ENCODE results near the gene RILPL1. TPM values are rescaled to one million over a fixed set of nuclear protein-coding genes. Genes with fewer than 3 reads are reported as not detected.

RILPL1 gene
- total and polyA plus RNA-seq, 2 of the 4 experiments (the other 2 are of a cell fraction): 11.1 to 19.8 TPM

- Histone ChIP-seq H3K79me1 (ENCODE audit: low read depth in 1 of 2, low read length in 2 of 2) (peaks cover 0 to 4% of the 10 kb centered on the region in 2 experiments; a peak in 1 of 4 replicates), H4K91ac (ENCODE audit: insufficient read depth, low read depth, low read length) (no peak overlapping the region), H2BK20ac (ENCODE audit: low read depth, low read length) (no peak overlapping the region), H3K4me1 (ENCODE audit: control insufficient read depth, insufficient read depth, low read length) (no peaks in the 10 kb centered on the region), H3K4me3 (ENCODE audit: insufficient read depth, low read depth, low read length) (no peak overlapping the region), H2AK5ac (ENCODE audit: low read depth, low read length) (no peak overlapping the region), H3K36me3 (ENCODE audit: control insufficient read depth, insufficient read depth, low read length) (peaks cover 17% of the 10 kb centered on the region), H3K4me2 (ENCODE audit: low read depth, low read length) (no peak overlapping the region), H3K27me3 (ENCODE audit: control insufficient read depth, insufficient read depth, low read length) (no peaks in the 10 kb centered on the region), H2AK9ac (replicated peaks; ENCODE audit: low read depth, low read length, poor library complexity) (no peak overlapping the region), H3K14ac (replicated peaks; ENCODE audit: low read depth, low read length) (no peak overlapping the region), H3K4ac (ENCODE audit: low read depth, low read length) (no peak overlapping the region), H4K8ac (ENCODE audit: low read depth in 2 of 2, low read length in 2 of 2) (no peak overlapping the region), H4K20me1 (ENCODE audit: insufficient read depth, low read length) (no peaks in the 10 kb centered on the region), H3K18ac (ENCODE audit: low read depth, low read length) (no peak overlapping the region), H2BK120ac (ENCODE audit: low read depth, low read length) (no peak overlapping the region), H2AFZ (replicated peaks; ENCODE audit: low read length, poor library complexity) (no peak overlapping the region), H4K5ac (ENCODE audit: low read depth, low read length) (no peak overlapping the region), H3K23ac (ENCODE audit: low read depth, low read length) (no peak overlapping the region), H3K27ac (ENCODE audit: insufficient read depth, low read length) (no peak overlapping the region), H3K56ac (ENCODE audit: extremely low read depth, insufficient read depth, low read length) (no peak overlapping the region), H2BK15ac (ENCODE audit: low read depth, low read length) (no peak overlapping the region), H3K9ac (ENCODE audit: low read depth, low read length) (no peak overlapping the region), H3K9me3 (ENCODE audit: control insufficient read depth, insufficient read depth, low read length) (no peaks in the 10 kb centered on the region), H2BK5ac (ENCODE audit: low read depth, low read length, poor library complexity, severe bottlenecking) (no peak overlapping the region), H3K9me1 (ENCODE audit: insufficient read depth, low read length) (peaks cover 2% of the 10 kb centered on the region; the same call in 1 of the 2 replicates)
- dilution Hi-C loops (cut with HindIII; ENCODE audit: low sequenced_read_pairs, unreplicated experiment) (no loop called here), in situ Hi-C loops (cut with MboI; ENCODE audit: low sequenced_read_pairs) (no loop called here), intact Hi-C loops (cut with micrococcal nuclease) (no loop called here)
- TF ChIP-seq ELK1 (IDR thresholded peaks at IDR 0.05; ENCODE audit: borderline replicate concordance, low read depth, low read length) (no peak), NFE2L2 (IDR thresholded peaks at IDR 0.05; ENCODE audit: low read depth, low read length) (no peak), RCOR1 (IDR thresholded peaks at IDR 0.05; ENCODE audit: insufficient replicate concordance, low read length) (no peak), BHLHE40 (IDR thresholded peaks at IDR 0.05; ENCODE audit: low read depth, low read length) (no peak), MAZ (IDR thresholded peaks at IDR 0.05; ENCODE audit: borderline replicate concordance, low read depth, low read length) (no peak), MAFK (IDR thresholded peaks at IDR 0.05; ENCODE audit: low read depth, low read length) (no peak), FOS (IDR thresholded peaks at IDR 0.05; ENCODE audit: low read depth, low read length) (no peak), CTCF (conservative IDR thresholded peaks at IDR 0.05; ENCODE audit: low read depth, low read length) (no peak), SMC3 (IDR thresholded peaks at IDR 0.05; ENCODE audit: low read depth, low read length) (no peak), RFX5 (IDR thresholded peaks at IDR 0.05; ENCODE audit: low read depth, low read length) (no peak), CEBPB (IDR thresholded peaks at IDR 0.05; ENCODE audit: low read depth, low read length) (no peak), CHD1 (IDR thresholded peaks at IDR 0.05; ENCODE audit: low read depth, low read length) (no peak), RAD21 (IDR thresholded peaks at IDR 0.05; ENCODE audit: low read length) (no peak), POLR2A (IDR thresholded peaks at IDR 0.05; ENCODE audit: low read depth, low read length) (no peak), MXI1 (IDR thresholded peaks at IDR 0.05; ENCODE audit: borderline replicate concordance, low read depth, low read length) (no peak)
- TF ChIP-seq, protein P1, sequence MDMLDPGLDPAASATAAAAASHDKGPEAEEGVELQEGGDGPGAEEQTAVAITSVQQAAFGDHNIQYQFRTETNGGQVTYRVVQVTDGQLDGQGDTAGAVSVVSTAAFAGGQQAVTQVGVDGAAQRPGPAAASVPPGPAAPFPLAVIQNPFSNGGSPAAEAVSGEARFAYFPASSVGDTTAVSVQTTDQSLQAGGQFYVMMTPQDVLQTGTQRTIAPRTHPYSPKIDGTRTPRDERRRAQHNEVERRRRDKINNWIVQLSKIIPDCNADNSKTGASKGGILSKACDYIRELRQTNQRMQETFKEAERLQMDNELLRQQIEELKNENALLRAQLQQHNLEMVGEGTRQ (IDR thresholded peaks at IDR 0.05; ENCODE audit: low read depth, low read length): no peak
- 92% methylated on average over 2 of the region's 8 CpGs; no CpG with 5 or more reads in 1 of the 2 experiments for WGBS, 2 experiments (ENCODE audit: extremely low coverage in 2 of 2, insufficient read length in 1 of 2)
- POLR2A ChIA-PET (ENCODE audit: unreplicated experiment): no interaction called here
- CTCF ChIA-PET: interaction anchor here (0.6 kb wide), 1 partner anchor 19 kb away, joined by 3 read pairs; no protein-coding TSS in a partner anchor
- BruUV-seq (replicated peaks): no TSS peak
- no peak for DNase-seq
- no peak for ATAC-seq (ENCODE audit: low read depth)
Measured at GRCh38 chr12:123427036-123427769, 106.3 kb downstream of the RILPL1 start.
